ENCODE results near the gene PTPRM. TPM values are rescaled to one million over a fixed set of nuclear protein-coding genes. Genes with fewer than 3 reads are reported as not detected.
A peak's percentile ranks its signal among the peaks of the same experiment; 100 is the strongest.

PTPRM gene
- total RNA-seq, 4 donors from 2014 or later, result 170 to 198 (median 182) TPM

GRCh38 chr18:7822435-7823331 is 255.6 kb downstream of the PTPRM start:
- no peaks in the 10 kb centered on the region for H3K9me3 ChIP-seq
- TF ChIP-seq CTCF (IDR thresholded peaks at IDR 0.05) (no peak), POLR2A (IDR thresholded peaks at IDR 0.05) (no peak)
- no peaks in the 10 kb centered on the region for H3K27me3 ChIP-seq
- peak overlapping the region; percentile 11 to 70 (median 57) for H3K27ac ChIP-seq
- no peaks in the 10 kb centered on the region for H3K36me3 ChIP-seq
- H3K4me1 ChIP-seq, result peaks cover 8 to 32% of the 10 kb centered on the region in 2 donors
- 26 to 28% methylated on average over 9 of the region's 9 CpGs for WGBS, 2 donors
- intact Hi-C loops (cut with DNase I), result no loop called here
- no peak overlapping the region for H3K4me3 ChIP-seq (replicated peaks in 1 of 3)
- peak; percentile 23 to 47 for DNase-seq

- peak; percentile 18 to 35 for DNase-seq
- no peak overlapping the region for H3K27ac ChIP-seq
- H3K36me3 ChIP-seq, result no peaks in the 10 kb centered on the region
- H3K9me3 ChIP-seq, result no peaks in the 10 kb centered on the region
- no peaks in the 10 kb centered on the region for H3K27me3 ChIP-seq
- intact Hi-C loops (cut with DNase I), result no loop called here
- H3K4me1 ChIP-seq, result peaks cover 8 to 32% of the 10 kb centered on the region in 2 donors
- 71 to 74% methylated on average over 5 of the region's 5 CpGs for WGBS, 2 donors
- TF ChIP-seq POLR2A (IDR thresholded peaks at IDR 0.05) (no peak), CTCF (IDR thresholded peaks at IDR 0.05) (no peak)
- no peak overlapping the region for H3K4me3 ChIP-seq (replicated peaks in 1 of 3)
These were observed 257.9 kb downstream of the PTPRM start for GRCh38 chr18:7824970-7825369.

GRCh38 chr18:7830468-7830867 is 263.4 kb downstream of the PTPRM start:
- TF ChIP-seq POLR2A (IDR thresholded peaks at IDR 0.05) (no peak), CTCF (IDR thresholded peaks at IDR 0.05) (no peak)
- Histone ChIP-seq H3K27me3 (no peaks in the 10 kb centered on the region), H3K27ac (no peak overlapping the region), H3K4me1 (no peaks in the 10 kb centered on the region), H3K9me3 (no peaks in the 10 kb centered on the region), H3K36me3 (no peaks in the 10 kb centered on the region), H3K4me3 (replicated peaks in 1 of 3) (no peak overlapping the region)
- WGBS, 2 donors, result 86 to 93% methylated on average over 3 of the region's 3 CpGs
- no peak for DNase-seq
- intact Hi-C loops (cut with DNase I), result no loop called here

GRCh38 chr18:7839548-7839947 is 272.4 kb downstream of the PTPRM start:
- 43 to 73% methylated on average over 2 of the region's 2 CpGs for WGBS, 2 donors

More at GRCh38 chr18:7839548-7839947, 272.4 kb downstream of the PTPRM start:
- peak in 1 of 2 donors; percentile 19 for DNase-seq
- H3K9me3 ChIP-seq, result no peaks in the 10 kb centered on the region
- intact Hi-C loops (cut with DNase I), result no loop called here
- H3K27me3 ChIP-seq, result no peaks in the 10 kb centered on the region
- no peak overlapping the region for H3K4me3 ChIP-seq (replicated peaks in 1 of 3)
- peaks cover 12 to 27% of the 10 kb centered on the region in 2 donors for H3K4me1 ChIP-seq
- TF ChIP-seq CTCF (IDR thresholded peaks at IDR 0.05), result no peak
- no peak for TF ChIP-seq POLR2A (IDR thresholded peaks at IDR 0.05)
- H3K27ac ChIP-seq, result peak overlapping the region in 2 of 3 donors; percentile 0 to 32
- H3K36me3 ChIP-seq, result no peaks in the 10 kb centered on the region
